GM19193 (cell line): ENCODE measurements around the gene ZSCAN10.

Experiments used
- POLR2A ChIP-seq: IDR thresholded peaks from 4 replicates; pipeline ENCODE4 v1.6.1; 2011; ENCODE audit not compliant: insufficient read depth, insufficient read length; ENCODE audit errors: extremely low read depth

ZSCAN10 gene

DNA sequence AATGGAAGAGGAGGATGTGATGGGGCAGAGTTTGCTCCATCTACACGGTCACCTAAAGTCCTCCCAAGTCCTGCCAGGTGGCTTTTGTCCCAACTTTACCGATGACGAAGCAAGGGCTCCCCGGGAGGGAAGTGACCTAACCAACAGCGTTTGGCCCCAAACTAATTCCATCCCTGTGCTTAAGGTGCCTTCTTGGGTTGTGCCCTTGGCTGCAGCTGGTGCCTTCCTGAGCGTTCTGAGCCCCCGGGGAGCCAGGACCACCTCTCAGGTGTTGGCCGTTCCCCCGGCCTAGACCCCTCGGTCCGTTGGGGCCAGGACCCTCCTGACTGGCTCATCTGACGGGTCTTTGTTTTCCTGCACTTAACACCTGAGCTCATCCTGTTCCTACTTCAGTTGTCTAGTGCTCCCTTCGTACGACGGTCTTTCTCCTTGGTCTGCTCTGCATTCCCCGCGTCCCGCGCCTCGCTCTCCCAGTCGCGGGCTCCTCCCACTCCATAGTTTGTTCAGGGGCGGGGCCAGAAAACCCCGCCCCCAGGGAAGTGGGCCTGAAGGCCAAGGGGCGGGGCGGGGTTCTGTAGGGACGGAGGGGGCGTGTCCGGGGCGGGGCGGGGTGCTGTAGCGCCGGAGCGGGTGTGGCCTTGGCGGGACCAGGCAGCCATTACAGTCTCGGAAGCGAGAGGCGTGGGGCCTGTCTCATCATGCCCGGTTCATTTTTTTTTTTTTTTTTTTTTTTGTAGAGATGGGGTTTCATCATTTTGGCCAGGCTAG is 822 bp upstream of the ZSCAN10 start:
- TF ChIP-seq POLR2A: no peak

DNA sequence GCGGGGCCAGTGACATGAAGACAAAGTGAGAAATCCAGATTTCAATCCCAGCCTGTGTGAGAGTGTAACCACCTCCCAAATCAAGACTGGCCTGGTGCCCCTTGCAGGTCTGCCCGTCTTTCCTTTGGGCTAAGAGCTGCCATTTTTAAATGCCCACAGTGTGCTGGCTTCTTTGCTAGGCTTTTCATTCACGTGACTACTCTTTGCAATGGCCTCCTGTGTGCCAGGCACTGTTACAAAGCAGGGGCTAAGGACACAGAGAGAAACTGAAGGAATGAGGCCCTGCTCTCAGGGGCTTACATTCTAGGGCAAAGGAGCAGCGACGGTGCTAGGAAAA is 269 bp upstream of the ZSCAN10 start:
- no peak for TF ChIP-seq POLR2A

DNA sequence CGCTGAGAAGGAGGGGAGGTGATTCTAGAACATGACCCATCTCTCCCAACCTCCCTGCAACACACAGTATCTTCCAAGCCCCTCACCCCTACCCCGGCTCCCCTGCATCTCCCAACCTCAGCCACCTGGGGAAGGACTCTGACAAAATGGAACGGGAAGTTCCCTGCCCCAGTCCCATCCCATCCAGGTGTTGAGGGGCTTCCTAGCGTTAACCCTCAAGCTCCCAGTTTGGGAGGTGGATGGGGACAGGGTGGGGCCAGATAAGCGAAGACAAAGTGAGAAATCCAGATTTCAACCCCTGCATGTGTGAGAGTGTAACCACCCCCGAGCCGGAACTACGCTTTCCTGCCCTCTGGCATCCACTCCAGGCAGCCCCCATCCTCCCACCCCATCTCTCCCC is 1.8 kb downstream of the ZSCAN10 start:
- no peak for TF ChIP-seq POLR2A

DNA sequence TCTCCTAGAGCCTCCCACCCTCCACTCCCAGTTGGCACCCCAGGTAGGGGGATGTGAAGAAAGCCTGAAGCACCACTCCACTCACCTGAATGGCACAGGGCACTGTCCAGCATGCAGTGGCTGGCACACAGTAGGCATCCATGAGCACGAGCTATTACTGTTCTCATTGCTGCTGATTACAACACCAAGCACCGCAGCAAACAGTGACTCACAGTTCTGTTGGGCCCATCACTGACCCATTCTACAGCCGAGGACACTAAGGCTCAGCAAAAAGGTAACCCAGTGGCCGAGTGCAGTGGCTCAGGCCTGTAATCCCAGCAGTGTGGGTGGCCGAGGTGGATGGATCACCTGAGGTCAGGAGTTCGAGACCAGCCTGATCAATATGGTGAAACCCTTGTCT is 2.7 kb downstream of the ZSCAN10 start:
- no peak for TF ChIP-seq POLR2A

DNA sequence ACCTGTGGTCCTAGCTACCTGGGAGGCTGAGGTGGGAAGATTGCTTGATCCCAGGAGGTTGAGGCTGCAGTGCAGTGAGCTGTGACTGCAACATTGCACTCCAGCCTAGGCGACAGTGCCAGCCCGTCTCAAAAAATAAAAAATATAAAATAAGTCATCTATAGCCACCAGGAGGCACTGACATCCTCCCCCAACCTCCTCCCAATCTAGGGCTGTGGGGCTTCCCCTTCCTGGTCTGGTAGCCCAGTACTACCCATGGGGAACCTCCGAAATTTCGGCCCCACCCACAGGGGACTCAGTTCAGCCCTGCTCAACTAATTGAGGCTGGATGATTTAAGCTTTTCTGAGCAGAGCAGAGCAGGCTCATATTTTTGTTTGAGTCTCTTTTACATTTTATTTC is 3.2 kb downstream of the ZSCAN10 start:
- no peak for TF ChIP-seq POLR2A

DNA sequence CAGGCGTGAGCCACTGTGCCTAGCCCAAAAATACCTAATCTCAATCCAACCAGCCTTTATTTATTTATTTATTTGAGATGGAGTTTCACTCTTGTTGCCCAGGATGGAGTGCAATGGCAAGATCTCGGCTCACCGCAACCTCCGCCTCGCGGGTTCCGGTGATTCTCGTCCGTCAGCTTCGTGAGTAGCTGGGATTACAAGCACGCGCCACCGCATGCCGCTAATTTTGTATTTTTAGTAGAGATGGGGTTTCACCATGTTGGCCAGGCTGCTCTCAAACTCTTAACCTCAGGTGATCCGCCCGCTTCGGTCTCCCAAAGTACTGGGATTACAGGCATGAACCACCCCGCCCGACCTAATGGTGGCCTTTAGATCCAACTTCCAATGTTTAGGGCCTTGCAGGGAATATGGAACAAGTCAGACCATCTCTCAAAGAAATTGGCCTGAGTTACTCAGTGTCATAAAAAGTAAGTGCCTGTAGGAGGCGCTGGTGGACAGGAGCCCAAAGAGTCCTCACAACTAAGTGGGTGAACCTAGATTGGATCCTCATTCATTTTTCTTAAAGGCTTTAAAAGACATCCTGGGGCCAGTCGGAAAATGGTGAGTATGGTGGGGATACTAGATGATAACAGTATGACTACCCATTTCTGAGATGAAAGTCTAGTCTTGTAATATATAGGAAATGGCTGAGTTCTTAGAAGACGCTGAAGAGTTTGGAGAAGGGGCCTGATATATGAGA is 4.6 kb downstream of the ZSCAN10 start:
- no peak for TF ChIP-seq POLR2A

DNA sequence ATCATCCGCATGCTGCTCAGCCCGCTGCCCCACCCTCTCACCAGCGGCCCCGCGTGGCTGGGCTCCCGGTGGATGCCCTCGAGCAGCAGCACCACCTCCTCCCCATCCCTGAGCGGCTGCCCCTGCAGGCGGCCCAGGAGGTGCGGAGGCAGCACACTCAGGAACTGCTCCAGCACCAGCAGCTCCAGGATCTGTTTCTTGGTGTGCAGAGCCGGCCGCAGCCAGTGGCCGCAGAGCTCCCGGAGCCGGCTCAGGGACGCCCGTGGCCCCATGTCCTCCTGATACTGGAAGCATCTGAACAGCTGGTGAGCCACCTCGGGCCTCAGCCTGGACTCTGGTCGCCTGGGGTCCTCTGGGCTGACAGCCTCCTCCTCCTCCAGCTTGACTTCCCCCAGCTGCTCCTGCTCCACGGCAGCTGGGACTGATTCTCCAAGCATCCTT is 6.6 kb downstream of the ZSCAN10 start:
- no peak for TF ChIP-seq POLR2A

DNA sequence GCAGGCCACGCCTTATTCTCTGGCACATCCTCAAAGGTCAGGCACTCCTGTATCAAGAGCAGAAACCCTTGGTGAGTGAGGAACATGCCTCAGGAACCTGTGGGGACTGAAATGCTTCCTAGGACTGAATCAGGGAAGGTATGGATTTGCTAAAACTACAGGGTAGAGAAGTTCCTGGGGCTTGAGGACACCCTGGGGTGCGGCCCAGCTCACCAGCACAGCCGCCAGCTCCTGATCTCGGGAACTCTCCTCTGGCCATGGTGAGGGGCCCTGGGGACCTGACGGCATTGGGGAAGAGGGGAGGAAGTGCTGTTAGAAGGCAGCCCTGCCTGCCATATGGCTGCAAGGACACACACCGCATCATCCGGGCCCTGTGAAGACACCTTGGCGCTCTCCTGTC is 7.5 kb downstream of the ZSCAN10 start:
- no peak for TF ChIP-seq POLR2A

DNA sequence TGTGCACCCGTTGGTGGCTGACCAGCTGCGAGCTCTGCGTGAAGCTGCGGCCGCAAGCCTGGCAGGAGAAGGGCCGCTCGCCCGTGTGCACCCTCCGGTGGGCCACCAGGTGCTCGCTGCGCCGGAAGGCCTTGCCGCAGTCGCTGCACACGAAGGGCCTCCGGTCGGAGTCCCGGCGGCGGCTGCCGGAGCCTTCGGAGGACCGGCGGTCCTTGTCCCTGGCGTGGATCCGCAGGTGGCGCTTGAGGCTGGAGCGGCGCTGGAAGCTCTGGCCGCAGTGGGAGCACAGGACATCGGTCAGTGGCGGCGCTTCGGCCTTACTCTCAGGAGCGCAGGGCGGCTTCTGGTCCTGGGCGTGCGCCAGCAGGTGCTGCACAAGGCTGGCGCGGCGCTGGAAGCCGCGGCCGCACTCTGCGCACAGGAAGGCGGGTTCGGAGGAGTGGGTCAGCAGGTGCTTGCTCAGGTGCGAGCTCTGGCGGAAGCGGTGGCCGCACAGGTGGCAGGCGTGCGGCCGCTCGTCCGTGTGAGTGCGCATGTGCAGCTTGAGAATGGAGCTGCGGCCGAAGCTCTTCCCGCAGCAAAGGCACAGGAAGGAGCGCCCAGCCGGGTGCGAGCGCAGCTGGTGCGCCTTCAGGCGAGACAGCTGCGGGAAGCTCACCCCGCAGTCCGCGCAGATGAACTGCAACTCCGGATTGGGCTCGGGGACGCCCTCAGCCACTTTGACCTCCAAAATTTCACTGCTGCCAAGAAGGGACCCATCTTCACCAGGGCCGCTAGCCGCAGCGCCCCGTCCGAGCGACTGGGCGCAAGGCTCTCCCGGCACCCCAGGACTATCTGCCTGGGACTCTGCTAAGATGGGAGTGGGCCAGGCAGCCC is 9.1 kb downstream of the ZSCAN10 start:
- no peak for TF ChIP-seq POLR2A

DNA sequence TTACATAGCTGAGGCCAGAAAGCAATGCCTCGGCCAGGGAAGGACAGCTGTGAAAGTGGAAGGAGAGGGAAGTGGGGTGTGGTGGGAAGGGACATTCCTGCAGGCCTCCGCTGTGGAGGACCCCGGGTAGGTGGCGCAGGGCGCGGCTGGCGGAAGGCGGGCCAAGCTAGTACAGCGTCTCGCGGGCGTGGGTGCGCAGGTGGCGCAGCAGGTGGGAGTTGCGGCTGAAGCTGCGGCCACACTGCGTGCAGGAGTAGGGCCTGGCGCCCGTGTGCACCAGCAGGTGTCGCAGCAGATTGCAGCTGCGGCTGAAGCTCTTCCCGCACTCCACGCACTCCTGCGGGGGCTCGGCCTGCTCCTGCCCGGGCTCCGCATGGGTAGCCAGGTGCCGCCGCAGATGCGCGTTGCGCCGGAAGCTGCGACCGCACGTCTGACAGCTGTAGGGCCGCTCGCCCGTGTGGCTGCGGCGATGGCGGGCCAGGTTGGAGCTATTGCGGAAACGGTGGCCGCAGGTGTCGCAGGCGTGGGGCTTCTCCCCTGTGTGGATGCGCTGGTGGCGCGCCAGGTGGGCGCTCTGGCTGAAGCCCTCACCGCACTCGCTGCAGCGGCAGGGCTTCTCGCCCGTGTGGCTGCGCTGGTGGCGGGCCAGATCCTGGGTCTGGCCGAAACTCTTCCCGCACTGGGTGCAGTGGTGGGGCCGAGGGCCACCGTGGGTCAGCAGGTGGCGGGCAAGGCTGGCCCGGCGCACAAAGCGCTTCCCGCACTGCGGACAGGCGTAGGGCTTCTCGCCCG is 10.0 kb downstream of the ZSCAN10 start:
- TF ChIP-seq POLR2A: no peak

DNA sequence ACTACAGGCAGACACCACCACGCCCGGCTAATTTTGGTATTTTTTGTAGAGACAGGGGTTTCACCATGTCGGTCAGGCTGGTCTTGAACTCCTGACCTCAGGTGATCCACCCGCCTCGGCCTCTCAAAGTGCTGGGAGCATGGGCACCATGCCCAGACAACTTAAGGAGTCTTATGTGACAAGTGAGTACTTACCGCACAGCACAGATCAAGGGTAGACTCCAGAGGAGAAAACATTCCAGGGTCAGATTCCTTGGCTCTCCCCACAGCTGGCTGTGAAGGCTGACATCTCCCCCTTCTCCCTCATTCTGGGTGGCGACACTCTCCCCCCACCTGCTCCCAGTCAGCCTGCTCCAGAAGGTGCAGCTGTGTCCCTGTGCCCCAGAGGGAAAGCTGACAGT is 10.6 kb downstream of the ZSCAN10 start:
- no peak for TF ChIP-seq POLR2A

DNA sequence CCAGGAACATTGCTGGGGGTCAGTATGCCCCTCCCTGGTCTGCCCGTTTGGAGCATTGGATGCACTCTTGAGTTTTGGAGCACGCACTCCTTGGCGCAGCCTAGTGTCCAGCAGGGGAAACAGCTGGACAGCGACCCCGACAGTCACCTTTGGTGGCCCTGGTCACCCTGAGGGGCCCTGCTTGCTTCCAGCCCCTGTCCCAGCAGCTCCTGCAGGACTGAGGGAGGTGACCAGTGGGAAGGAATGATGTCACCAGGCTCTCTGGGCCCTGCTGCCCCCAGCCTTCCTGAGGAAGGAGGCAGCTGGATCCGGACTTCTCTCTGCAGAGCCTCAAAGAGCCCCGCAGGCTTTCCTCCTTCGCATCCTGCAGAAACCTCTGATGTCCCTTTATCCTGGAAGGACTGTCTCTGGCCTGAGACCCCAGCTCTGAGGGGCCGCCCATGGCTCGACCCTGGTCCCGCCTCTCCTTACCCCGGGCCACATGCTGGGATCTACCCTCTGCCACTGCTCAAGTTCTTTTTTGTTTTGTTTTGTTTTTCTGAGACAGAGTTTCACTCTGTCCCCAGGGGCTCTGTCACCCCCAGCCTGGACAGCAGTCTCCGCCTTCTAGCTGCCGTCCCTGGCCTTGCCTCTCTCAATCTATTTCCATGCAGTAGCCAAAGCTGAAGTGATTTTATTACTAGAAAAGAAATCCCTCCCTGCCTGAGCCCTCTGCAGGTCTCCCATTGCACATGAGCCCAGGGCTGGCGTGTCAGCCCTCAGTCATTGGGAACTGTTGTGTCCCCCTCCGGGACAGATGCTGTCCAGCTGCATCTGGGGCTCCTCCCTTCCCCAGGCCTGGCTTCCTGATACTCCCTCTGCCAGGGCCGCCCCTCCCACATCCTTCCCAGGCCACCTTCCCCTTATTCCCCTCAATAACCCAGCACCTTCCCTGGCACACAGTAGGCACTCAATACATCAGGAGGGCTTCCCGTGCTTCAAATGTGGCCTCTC is 11.6 kb downstream of the ZSCAN10 start:
- TF ChIP-seq POLR2A: no peak

DNA sequence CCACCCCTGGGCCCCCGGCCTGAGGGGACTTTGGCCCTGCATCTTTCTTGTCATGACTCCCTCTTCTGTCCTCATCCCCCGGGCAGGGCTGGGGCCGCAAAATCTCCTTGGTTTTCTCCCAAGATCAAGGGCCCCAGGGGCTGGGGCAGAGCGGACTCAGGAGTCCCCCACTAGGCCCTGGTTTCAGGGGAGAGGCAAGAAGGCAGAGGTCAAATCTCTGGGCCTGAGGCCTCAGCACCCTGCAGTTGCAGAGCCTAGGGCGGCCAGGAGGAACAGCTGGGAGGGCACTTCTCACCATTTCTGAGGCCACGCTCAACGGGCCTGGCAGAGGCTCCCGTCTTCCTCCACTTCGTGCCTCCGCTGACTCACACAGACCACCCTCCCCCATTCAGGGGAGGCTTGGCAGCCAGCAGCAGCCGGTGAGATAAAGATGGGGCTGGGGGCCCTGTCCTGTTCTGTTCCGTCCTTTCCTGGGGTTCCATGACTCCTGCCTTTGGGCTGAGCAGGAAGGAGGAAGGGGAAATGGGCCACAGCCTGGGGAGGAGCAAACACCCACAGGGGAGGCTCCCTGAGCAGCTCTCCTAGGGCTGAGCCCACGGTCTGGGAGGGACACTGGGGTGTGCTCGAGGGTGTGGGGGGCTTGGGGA is 12.4 kb downstream of the ZSCAN10 start:
- no peak for TF ChIP-seq POLR2A
